Neuronal stem cell (in vitro differentiated cells): ENCODE results near the gene ABCG8.

Experiments
- DNase-seq: peaks from one replicate; pipeline ENCODE4 v3.0.0-alpha.2; 2013; ENCODE audit warnings: low spot score
- H2AFZ ChIP-seq: one replicate; pipeline ENCODE4 v1.6.1; 2013; ENCODE audit warnings: mild to moderate bottlenecking, low read length, inconsistent platforms
- H2AK5ac ChIP-seq: 2 replicates; pipeline ENCODE4 v1.6.1; 2013; ENCODE audit warnings: low read depth, mild to moderate bottlenecking, inconsistent platforms, low read length, moderate library complexity, mixed read lengths
- H2BK120ac ChIP-seq: 2 replicates; pipeline ENCODE4 v1.6.1; 2013; ENCODE audit warnings: low read depth, mild to moderate bottlenecking, inconsistent platforms, low read length, moderate library complexity, mixed read lengths
- H2BK12ac ChIP-seq: one replicate; pipeline ENCODE4 v1.6.1; 2013; ENCODE audit warnings: low read length, inconsistent platforms
- H2BK15ac ChIP-seq: 2 replicates; pipeline ENCODE4 v1.6.1; 2013; ENCODE audit warnings: mild to moderate bottlenecking, low read length, inconsistent platforms, mixed read lengths
- H2BK5ac ChIP-seq: one replicate; pipeline ENCODE4 v1.6.1; 2013; ENCODE audit warnings: inconsistent platforms, mild to moderate bottlenecking, low read length, moderate library complexity
- H3K14ac ChIP-seq: one replicate; pipeline ENCODE4 v1.6.1; 2013; ENCODE audit warnings: low read length, inconsistent platforms
- H3K18ac ChIP-seq: 2 replicates; pipeline ENCODE4 v1.6.1; 2013; ENCODE audit warnings: low read length, inconsistent platforms
- H3K23ac ChIP-seq: 2 replicates; pipeline ENCODE4 v1.6.1; 2013; ENCODE audit warnings: low read depth, mild to moderate bottlenecking, mixed read lengths, low read length, inconsistent platforms; ENCODE audit not compliant: poor library complexity
- H3K27ac ChIP-seq: replicated peaks from 3 replicates; pipeline ENCODE4 v1.5.1; 2013; ENCODE audit warnings: low read length, inconsistent platforms
- H3K27me3 ChIP-seq, 3 experiments: 2 replicates each; pipeline ENCODE4 v1.6.1; 2013; ENCODE audit warnings: low read length in 3 of 3, mild to moderate bottlenecking in 2 of 3, inconsistent platforms in 1 of 3, low read depth in 1 of 3, mixed read lengths in 1 of 3, moderate library complexity in 1 of 3; ENCODE audit not compliant: control insufficient read depth in 3 of 3, insufficient read depth in 3 of 3
- H3K36me3 ChIP-seq, 2 donors: replicated peaks in 1 of 2; 2 replicates each; pipeline ENCODE4 v1.6.1; 2013; ENCODE audit warnings: low read length in 2 of 2; ENCODE audit not compliant: control insufficient read depth in 2 of 2, insufficient read depth in 2 of 2
- H3K4ac ChIP-seq: 2 replicates; pipeline ENCODE4 v1.6.1; 2013; ENCODE audit warnings: inconsistent platforms, mild to moderate bottlenecking, low read length, moderate library complexity
- H3K4me1 ChIP-seq, 2 donors: 1 replicate in 1 of 2; 2 replicates in 1 of 2; pipeline ENCODE4 v1.6.1; 2013; ENCODE audit warnings: low read length in 2 of 2, low read depth in 1 of 2; ENCODE audit not compliant: control insufficient read depth in 2 of 2, insufficient read depth in 1 of 2
- H3K4me2 ChIP-seq: one replicate; pipeline ENCODE4 v1.6.1; 2013; ENCODE audit warnings: mild to moderate bottlenecking, low read length, inconsistent platforms; ENCODE audit not compliant: insufficient read depth, poor library complexity, severe bottlenecking
- H3K4me3 ChIP-seq, 2 donors: 2 replicates each; pipeline ENCODE4 v1.5.1; 2013; ENCODE audit warnings: low read length in 2 of 2, mild to moderate bottlenecking in 2 of 2, inconsistent platforms in 1 of 2, moderate library complexity in 1 of 2
- H3K79me1 ChIP-seq: one replicate; pipeline ENCODE4 v1.6.1; 2013; ENCODE audit warnings: low read depth, mild to moderate bottlenecking, inconsistent platforms, low read length, moderate library complexity
- H3K9ac ChIP-seq: one replicate; pipeline ENCODE4 v1.6.1; 2013; ENCODE audit warnings: mild to moderate bottlenecking, low read depth, low read length, inconsistent platforms; ENCODE audit not compliant: poor library complexity
- H3K9me3 ChIP-seq, 2 donors: replicated peaks in 1 of 2; 2 replicates each; pipeline versions ENCODE3 to v1.6.1; 2013; ENCODE audit warnings: low read length in 2 of 2, mild to moderate bottlenecking in 2 of 2, inconsistent platforms in 1 of 2, low read depth in 1 of 2, mixed read lengths in 1 of 2, moderate library complexity in 1 of 2; ENCODE audit not compliant: control insufficient read depth in 2 of 2, insufficient read depth in 1 of 2
- H4K8ac ChIP-seq: one replicate; pipeline ENCODE4 v1.6.1; 2013; ENCODE audit warnings: low read depth, mild to moderate bottlenecking, inconsistent platforms, low read length, moderate library complexity
- H4K91ac ChIP-seq: one replicate; pipeline ENCODE4 v1.6.1; 2013; ENCODE audit warnings: low read length, low read depth, mild to moderate bottlenecking, inconsistent platforms; ENCODE audit not compliant: poor library complexity
- WGBS, 2 donors: extraction: QIAGEN DNeasy Blood & Tissue Kit; methylation state at CpG; one replicate each; pipeline ENCODE4 v1.1.7; 2013; ENCODE audit warnings: missing lambda C conversion rate in 2 of 2, mixed read lengths in 1 of 2; ENCODE audit not compliant: insufficient read length in 2 of 2, insufficient replicate concordance in 1 of 2; ENCODE audit errors: extremely low coverage in 2 of 2; 5-methylcytosine and 5-hydroxymethylcytosine counted together

The ABCG8 gene

DNA sequence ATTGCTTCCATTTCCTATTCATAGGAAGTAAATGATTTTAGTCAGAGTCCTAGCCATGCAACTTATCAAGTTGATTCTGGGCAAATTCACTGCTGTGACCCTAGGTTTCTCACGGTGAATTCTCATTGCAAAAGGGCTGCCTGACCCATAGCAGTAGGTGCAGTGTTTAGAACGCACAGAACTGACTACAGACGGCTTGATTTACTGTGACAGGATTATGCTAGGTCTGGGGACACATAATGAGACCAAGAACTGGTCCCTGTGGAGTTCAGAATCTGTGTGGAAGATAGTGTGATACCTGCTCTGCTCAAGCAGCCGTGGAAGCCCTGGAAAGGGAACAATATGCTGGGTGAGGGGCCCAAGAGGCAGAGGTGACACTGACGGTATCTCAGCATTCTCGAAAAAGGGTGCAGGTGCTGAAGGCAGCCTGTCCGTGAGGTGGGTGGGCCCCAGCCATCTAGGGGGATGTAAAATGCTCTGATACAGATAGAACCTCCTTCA lies 46.4 kb downstream of the ABCG8 start:
- Histone ChIP-seq H3K9ac (no peak overlapping the region), H3K4ac (no peak overlapping the region), H3K4me3 (no peak overlapping the region), H4K91ac (no peak overlapping the region), H3K79me1 (no peaks in the 10 kb centered on the region), H2BK5ac (no peak overlapping the region), H2BK120ac (no peak overlapping the region), H3K27ac (no peak overlapping the region), H2BK15ac (no peak overlapping the region), H2AK5ac (no peak overlapping the region), H3K18ac (no peak overlapping the region), H3K36me3 (peaks cover 17 to 49% of the 10 kb centered on the region in 2 donors), H4K8ac (no peak overlapping the region), H3K14ac (no peak overlapping the region), H2AFZ (no peak overlapping the region), H3K27me3 (no peaks in the 10 kb centered on the region), H3K4me2 (no peak overlapping the region), H2BK12ac (no peak overlapping the region), H3K23ac (no peak overlapping the region), H3K9me3 (no peaks in the 10 kb centered on the region), H3K4me1 (no peaks in the 10 kb centered on the region)
- DNase-seq: no peak
- no CpG with 5 or more reads among the region's 7 CpGs for WGBS, 2 donors

GRCh38 chr2:43887176-43887575 lies 48.4 kb downstream of the ABCG8 start:
- Histone ChIP-seq H4K8ac (no peak overlapping the region), H2BK12ac (no peak overlapping the region), H3K18ac (no peak overlapping the region), H3K23ac (no peak overlapping the region), H3K4me3 (no peak overlapping the region), H3K79me1 (no peaks in the 10 kb centered on the region), H3K27me3 (no peaks in the 10 kb centered on the region), H3K14ac (no peak overlapping the region), H3K9ac (no peak overlapping the region), H2AFZ (no peak overlapping the region), H2BK120ac (no peak overlapping the region), H2BK5ac (no peak overlapping the region), H3K4me2 (no peak overlapping the region), H3K9me3 (no peaks in the 10 kb centered on the region), H3K36me3 (peaks cover 19 to 69% of the 10 kb centered on the region in 2 donors), H2AK5ac (no peak overlapping the region), H3K27ac (no peak overlapping the region), H2BK15ac (no peak overlapping the region), H3K4me1 (no peaks in the 10 kb centered on the region), H3K4ac (no peak overlapping the region), H4K91ac (no peak overlapping the region)
- WGBS, 2 donors: no CpG with 5 or more reads among the region's 7 CpGs
- DNase-seq: no peak

DNA sequence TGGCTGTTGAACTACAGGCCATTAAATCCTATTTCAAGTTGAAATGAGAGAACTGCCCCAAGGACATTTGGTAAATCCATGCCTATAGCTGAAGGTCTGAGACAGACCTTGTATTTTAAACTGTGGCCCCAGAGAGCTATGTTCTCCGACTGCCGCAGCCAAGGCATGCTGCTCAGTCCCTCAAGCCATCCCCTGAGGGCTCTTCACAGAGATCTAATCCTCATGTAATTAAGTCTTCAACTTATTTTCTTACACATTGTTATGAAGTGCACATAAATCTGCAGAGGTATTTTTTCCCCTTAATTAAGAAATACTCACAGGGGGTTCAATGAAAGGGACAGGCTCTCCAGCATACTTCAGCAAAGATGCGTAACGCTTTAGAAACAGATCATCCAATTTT lies 50.6 kb downstream of the ABCG8 start:
- H2AFZ ChIP-seq: no peak overlapping the region
- H3K23ac ChIP-seq: no peak overlapping the region
- no peak overlapping the region for H3K9ac ChIP-seq
- peaks cover 25 to 91% of the 10 kb centered on the region in 2 donors for H3K36me3 ChIP-seq
- no CpG with 5 or more reads among the region's 4 CpGs for WGBS, 2 donors
- no peak overlapping the region for H3K4me3 ChIP-seq
- H3K14ac ChIP-seq: no peak overlapping the region
- no peak overlapping the region for H2BK120ac ChIP-seq
- no peak overlapping the region for H2AK5ac ChIP-seq
- H3K4me2 ChIP-seq: no peak overlapping the region
- no peak overlapping the region for H4K91ac ChIP-seq
- no peak overlapping the region for H2BK5ac ChIP-seq
- no peak overlapping the region for H2BK15ac ChIP-seq
- H3K27me3 ChIP-seq: no peaks in the 10 kb centered on the region
- H3K4me1 ChIP-seq: no peaks in the 10 kb centered on the region
- H2BK12ac ChIP-seq: no peak overlapping the region
- H4K8ac ChIP-seq: no peak overlapping the region
- H3K9me3 ChIP-seq: no peaks in the 10 kb centered on the region
- no peak overlapping the region for H3K18ac ChIP-seq
- no peaks in the 10 kb centered on the region for H3K79me1 ChIP-seq
- H3K4ac ChIP-seq: no peak overlapping the region
- no peak for DNase-seq
- no peak overlapping the region for H3K27ac ChIP-seq

GRCh38 chr2:43890855-43891254 lies 52.1 kb downstream of the ABCG8 start:
- no peak overlapping the region for H2AFZ ChIP-seq
- H3K4me3 ChIP-seq: no peak overlapping the region
- no peaks in the 10 kb centered on the region for H3K9me3 ChIP-seq
- H4K8ac ChIP-seq: no peak overlapping the region
- no peaks in the 10 kb centered on the region for H3K4me1 ChIP-seq
- no peak overlapping the region for H3K27ac ChIP-seq
- no peak overlapping the region for H2BK5ac ChIP-seq
- DNase-seq: no peak
- no peaks in the 10 kb centered on the region for H3K79me1 ChIP-seq
- no peak overlapping the region for H3K4ac ChIP-seq
- H3K18ac ChIP-seq: no peak overlapping the region
- H3K9ac ChIP-seq: no peak overlapping the region
- WGBS, 2 donors: no CpG with 5 or more reads among the region's 4 CpGs
- no peak overlapping the region for H2BK12ac ChIP-seq
- no peak overlapping the region for H2BK120ac ChIP-seq
- H2BK15ac ChIP-seq: no peak overlapping the region
- no peak overlapping the region for H3K4me2 ChIP-seq
- no peak overlapping the region for H2AK5ac ChIP-seq
- no peak overlapping the region for H3K14ac ChIP-seq
- no peak overlapping the region for H3K23ac ChIP-seq
- H4K91ac ChIP-seq: no peak overlapping the region
- H3K36me3 ChIP-seq: peaks cover 30 to 97% of the 10 kb centered on the region in 2 donors
- no peaks in the 10 kb centered on the region for H3K27me3 ChIP-seq
